ENCODE data around the gene LSM7. TPM values are rescaled to one million over a fixed set of nuclear protein-coding genes. Genes with fewer than 3 reads are reported as not detected.
"Not testable (repeated sequence)": the region's sequence is repeated elsewhere in the genome, so short reads cannot be mapped to it uniquely, and the experiment has no call there.

LSM7 gene
- total RNA-seq, 1 donor from 2014 or later = 171 TPM

- no peak for DNase-seq (ENCODE audit: low spot score)
- Mint-ChIP-seq H3K36me3 (ENCODE audit: low read depth) (peaks cover 19% of the 10 kb centered on the region), H3K4me1 (ENCODE audit: low read depth) (peaks cover 17% of the 10 kb centered on the region), H3K9me3 (no peaks in the 10 kb centered on the region), H3K4me3 (ENCODE audit: low read depth) (peak overlapping the region; percentile 85), H3K27me3 (ENCODE audit: low read depth) (peaks cover 2% of the 10 kb centered on the region), H3K27ac (peak overlapping the region; percentile 80)
- intact Hi-C loops (cut with micrococcal nuclease) = no loop called here
These were observed 39.3 kb downstream of the LSM7 start for GRCh38 chr19:2288818-2289713.

DNA sequence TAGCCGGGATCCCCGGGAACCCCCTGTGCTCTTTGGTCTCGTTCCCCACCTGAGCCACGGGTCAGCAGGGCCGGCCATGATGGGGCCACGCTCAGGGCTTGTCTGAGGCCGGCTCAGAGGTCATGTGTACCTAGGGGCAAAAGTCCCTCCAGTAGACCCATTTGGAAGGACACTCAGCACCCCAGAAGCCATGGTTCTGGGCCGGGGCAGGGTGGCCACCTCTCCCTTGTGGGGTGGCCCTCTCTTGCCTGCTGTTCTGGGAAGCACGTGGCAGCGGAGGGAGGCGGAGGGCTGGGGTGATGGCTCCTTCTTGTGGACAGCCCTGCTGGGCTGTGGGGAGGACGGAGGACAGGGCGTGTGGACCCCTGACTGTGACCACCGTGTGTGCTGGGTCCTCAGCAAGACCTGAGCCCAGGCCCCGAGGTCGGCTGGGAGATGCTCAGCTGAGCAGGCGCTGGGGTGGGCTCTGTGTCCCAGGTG is 40.0 kb downstream of the LSM7 start:
- Mint-ChIP-seq H3K27ac (peak overlapping the region; percentile 62), H3K9me3 (no peaks in the 10 kb centered on the region), H3K4me1 (ENCODE audit: low read depth) (peaks cover 15% of the 10 kb centered on the region), H3K36me3 (ENCODE audit: low read depth) (peaks cover 16% of the 10 kb centered on the region), H3K27me3 (ENCODE audit: low read depth) (peaks cover 2% of the 10 kb centered on the region), H3K4me3 (ENCODE audit: low read depth) (peak overlapping the region; percentile 85)
- intact Hi-C loops (cut with micrococcal nuclease) = no loop called here
- no peak for DNase-seq (ENCODE audit: low spot score)

GRCh38 chr19:2287585-2288337 is 40.6 kb downstream of the LSM7 start:
- Mint-ChIP-seq H3K4me1 (ENCODE audit: low read depth) (peaks cover 15% of the 10 kb centered on the region), H3K27me3 (ENCODE audit: low read depth) (peaks cover 4% of the 10 kb centered on the region), H3K27ac (no peak overlapping the region), H3K36me3 (ENCODE audit: low read depth) (peaks cover 13% of the 10 kb centered on the region), H3K9me3 (no peaks in the 10 kb centered on the region), H3K4me3 (ENCODE audit: low read depth) (no peak overlapping the region)
- DNase-seq (ENCODE audit: low spot score) = no peak
- intact Hi-C loops (cut with micrococcal nuclease) = no loop called here

DNA sequence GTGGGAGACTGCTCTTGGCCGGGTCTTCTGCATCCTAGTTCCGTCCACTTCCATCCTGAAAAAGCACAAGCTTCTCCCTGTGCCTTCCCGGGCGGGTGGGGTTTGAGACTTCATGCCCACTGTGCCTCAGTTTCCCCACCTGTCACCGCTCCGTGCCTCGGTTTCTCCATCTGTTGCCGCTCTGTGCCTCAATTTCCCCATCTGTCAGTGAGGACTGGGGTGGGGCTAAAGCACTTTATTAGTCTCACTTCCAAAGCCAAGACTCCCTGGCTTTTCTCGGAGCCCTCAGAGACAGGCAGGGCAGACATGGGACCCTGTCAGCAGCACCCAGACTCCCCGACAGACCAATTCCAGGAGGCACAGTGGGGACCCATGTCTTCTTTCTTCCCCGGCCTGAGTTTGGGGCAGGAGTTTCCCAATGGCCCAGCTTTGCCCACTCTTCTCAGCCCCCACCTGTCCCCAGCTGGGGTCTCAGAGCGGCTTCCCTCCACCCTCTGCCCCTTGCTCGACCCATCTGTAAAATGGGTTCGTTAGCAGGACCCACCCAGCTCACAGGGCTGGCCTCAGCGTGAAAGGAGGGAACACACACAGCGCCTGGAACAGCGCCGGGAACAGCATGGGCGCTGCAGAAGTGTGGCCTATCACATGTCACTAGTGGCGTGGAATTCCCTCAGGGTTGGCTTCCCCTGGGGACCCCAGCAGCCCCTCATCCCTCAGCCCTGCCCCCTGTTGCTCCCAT is 41.8 kb downstream of the LSM7 start:
- intact Hi-C loops (cut with micrococcal nuclease) = no loop called here
- Mint-ChIP-seq H3K9me3 (no peaks in the 10 kb centered on the region), H3K4me1 (ENCODE audit: low read depth) (peaks cover 19% of the 10 kb centered on the region), H3K27ac (no peak overlapping the region), H3K36me3 (ENCODE audit: low read depth) (peaks cover 8% of the 10 kb centered on the region), H3K4me3 (ENCODE audit: low read depth) (no peak overlapping the region), H3K27me3 (ENCODE audit: low read depth) (peaks cover 6% of the 10 kb centered on the region)
- no peak for DNase-seq (ENCODE audit: low spot score)

- no peaks in the 10 kb centered on the region for H3K9me3 Mint-ChIP-seq
- no peak overlapping the region for H3K4me3 Mint-ChIP-seq (ENCODE audit: low read depth)
- H3K36me3 Mint-ChIP-seq (ENCODE audit: low read depth) = peaks cover under 1% of the 10 kb centered on the region
- H3K27me3 Mint-ChIP-seq (ENCODE audit: low read depth) = peaks cover 5% of the 10 kb centered on the region
- intact Hi-C loops (cut with micrococcal nuclease) = no loop called here
- H3K4me1 Mint-ChIP-seq (ENCODE audit: low read depth) = peaks cover 12% of the 10 kb centered on the region
- no peak for DNase-seq (ENCODE audit: low spot score)
- H3K27ac Mint-ChIP-seq = no peak overlapping the region
These were observed 44.4 kb downstream of the LSM7 start for GRCh38 chr19:2283835-2284507.

DNA sequence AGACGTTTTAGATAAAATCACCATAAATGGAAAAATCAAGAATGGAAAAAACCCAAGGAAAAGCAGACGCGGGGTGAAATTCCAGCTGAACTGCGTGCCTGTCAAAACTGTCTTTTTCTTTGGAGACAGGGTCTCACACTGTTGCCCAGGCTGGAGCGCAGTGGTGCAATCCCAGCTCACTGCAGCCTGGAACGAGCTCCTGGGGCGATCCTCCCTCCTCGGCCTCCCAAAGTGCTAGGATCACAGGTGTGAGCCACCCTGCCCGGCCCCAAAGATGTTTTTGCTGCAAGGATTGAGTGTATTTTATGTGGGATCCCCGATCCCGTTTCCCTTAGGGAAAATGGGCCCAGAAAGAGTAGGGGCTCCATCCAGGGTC is 45.5 kb downstream of the LSM7 start:
- intact Hi-C loops (cut with micrococcal nuclease) = no loop called here
- Mint-ChIP-seq H3K36me3 (ENCODE audit: low read depth) (no peaks in the 10 kb centered on the region), H3K4me3 (ENCODE audit: low read depth) (peak overlapping the region; percentile 7), H3K4me1 (ENCODE audit: low read depth) (peaks cover 4% of the 10 kb centered on the region), H3K27me3 (ENCODE audit: low read depth) (peaks cover 5% of the 10 kb centered on the region), H3K27ac (no peak overlapping the region), H3K9me3 (no peaks in the 10 kb centered on the region)
- DNase-seq (ENCODE audit: low spot score) = no peak

- intact Hi-C loops (cut with micrococcal nuclease) = no loop called here
- Mint-ChIP-seq H3K27ac (peak within 1 kb of the TSS; percentile 28), H3K9me3 (no peaks in the 10 kb centered on the region), H3K27me3 (ENCODE audit: low read depth) (peaks cover 5% of the 10 kb centered on the region), H3K4me1 (ENCODE audit: low read depth) (peaks cover 4% of the 10 kb centered on the region), H3K4me3 (ENCODE audit: low read depth) (peak within 1 kb of the TSS; percentile 51), H3K36me3 (ENCODE audit: low read depth) (peaks cover 1% of the 10 kb centered on the region)
- DNase-seq (ENCODE audit: low spot score) = no peak
These were observed 46.1 kb downstream of the LSM7 start, which contains the start of gene PEAK3 for GRCh38 chr19:2282062-2282861. PEAK3 (minus strand) TSS chr19:2282175; CDS start chr19:2280931, 1,244 bp downstream.

- H3K27me3 Mint-ChIP-seq (ENCODE audit: low read depth); H3K4me3 Mint-ChIP-seq (ENCODE audit: low read depth); H3K36me3 Mint-ChIP-seq (ENCODE audit: low read depth); H3K9me3 Mint-ChIP-seq; intact Hi-C loops (cut with micrococcal nuclease); H3K4me1 Mint-ChIP-seq (ENCODE audit: low read depth); H3K27ac Mint-ChIP-seq; DNase-seq (ENCODE audit: low spot score): not testable (repeated sequence)
These were observed 46.9 kb downstream of the LSM7 start for GRCh38 chr19:2281265-2282061.

DNA sequence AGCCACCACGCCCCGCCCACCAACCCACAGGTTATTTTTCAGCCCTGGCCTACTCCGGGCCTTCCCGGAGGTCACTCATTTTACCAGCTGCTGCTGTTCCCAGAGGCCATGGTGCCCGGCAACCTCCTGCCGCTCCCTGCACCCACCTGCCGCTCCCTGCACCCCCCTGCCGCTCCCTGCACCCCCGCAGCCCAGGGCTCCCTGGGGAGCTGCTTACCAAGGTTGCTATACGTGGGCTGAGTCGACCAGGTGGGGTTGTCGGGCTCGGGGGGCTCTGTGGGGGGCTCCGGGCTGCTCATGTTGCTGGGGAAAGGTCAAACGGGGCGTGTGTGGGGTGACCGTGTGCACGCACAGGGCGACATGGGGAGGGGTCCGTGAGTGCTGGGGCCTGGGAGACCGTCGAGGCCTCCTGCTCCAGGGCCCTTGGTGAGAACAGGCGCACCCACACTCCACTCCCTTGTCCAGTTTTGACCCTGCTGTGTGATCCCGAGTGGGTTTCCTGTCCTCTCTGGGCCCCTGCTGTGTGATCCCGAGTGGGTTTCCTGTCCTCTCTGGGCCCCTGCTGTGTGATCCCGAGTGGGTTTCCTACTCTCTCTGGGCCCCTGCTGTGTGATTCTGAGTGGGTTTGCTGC is 47.6 kb downstream of the LSM7 start:
- H3K27me3 Mint-ChIP-seq (ENCODE audit: low read depth) = peaks cover 5% of the 10 kb centered on the region
- no peak for DNase-seq (ENCODE audit: low spot score)
- H3K4me3 Mint-ChIP-seq (ENCODE audit: low read depth) = no peak overlapping the region
- intact Hi-C loops (cut with micrococcal nuclease) = no loop called here
- peaks cover 4% of the 10 kb centered on the region for H3K4me1 Mint-ChIP-seq (ENCODE audit: low read depth)
- peaks cover 4% of the 10 kb centered on the region for H3K36me3 Mint-ChIP-seq (ENCODE audit: low read depth)
- no peaks in the 10 kb centered on the region for H3K9me3 Mint-ChIP-seq
- H3K27ac Mint-ChIP-seq = no peak overlapping the region

GRCh38 chr19:2278459-2279158 is 49.8 kb downstream of the LSM7 start:
- Mint-ChIP-seq H3K4me3 (ENCODE audit: low read depth) (no peak overlapping the region), H3K36me3 (ENCODE audit: low read depth) (peaks cover 17% of the 10 kb centered on the region), H3K9me3 (no peaks in the 10 kb centered on the region), H3K4me1 (ENCODE audit: low read depth) (peaks cover 16% of the 10 kb centered on the region), H3K27me3 (ENCODE audit: low read depth) (peaks cover 5% of the 10 kb centered on the region), H3K27ac (no peak overlapping the region)
- no peak for DNase-seq (ENCODE audit: low spot score)
- intact Hi-C loops (cut with micrococcal nuclease) = loop anchor here (10.0 kb wide), 1 partner anchor 346 kb away; no protein-coding TSS in a partner anchor
